ENCODE measurements around the gene POMGNT2. TPM values are rescaled to one million over a fixed set of nuclear protein-coding genes. Genes with fewer than 3 reads are reported as not detected.

The POMGNT2 gene
- total and polyA plus RNA-seq, 2 experiments from 2014 or later = 10.7 to 26.1 TPM

DNA sequence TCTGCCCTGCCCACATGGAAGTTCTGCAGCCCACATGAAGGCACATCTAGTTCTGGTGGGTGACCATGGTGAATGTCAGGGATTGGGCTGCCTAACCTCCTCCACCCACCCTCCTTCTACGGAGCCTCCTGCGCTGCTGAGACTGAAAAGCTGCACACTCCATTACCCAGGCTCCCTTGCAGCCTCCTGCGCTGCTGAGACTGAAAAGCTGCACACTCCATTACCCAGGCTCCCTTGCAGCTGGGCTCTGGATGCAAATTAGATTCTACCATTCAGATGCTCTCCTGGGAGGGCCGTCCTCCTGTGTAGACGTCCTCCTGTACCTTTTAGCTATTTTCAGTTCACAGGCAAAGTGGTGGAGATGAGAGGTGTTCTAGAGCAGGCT lies 32.1 kb downstream of the POMGNT2 start:
- Mint-ChIP-seq H3K4me3 (no peak overlapping the region), H3K4me1 (no peaks in the 10 kb centered on the region), H3K27ac (no peak overlapping the region), H3K9me3 (peaks cover 5% of the 10 kb centered on the region; the same call in 2 of the 3 replicates), H3K36me3 (ENCODE audit: low read depth) (peaks cover 6% of the 10 kb centered on the region), H3K27me3 (ENCODE audit: insufficient read depth, low read depth, poor library complexity) (peaks cover 4% of the 10 kb centered on the region)
- Histone ChIP-seq H3K27ac (ENCODE audit: low read depth) (no peak overlapping the region), H3K36me3 (ENCODE audit: insufficient read depth) (no peaks in the 10 kb centered on the region), H3K4me2 (no peak overlapping the region), H3K4me1 (ENCODE audit: insufficient read depth) (no peaks in the 10 kb centered on the region), H3K79me2 (replicated peaks; ENCODE audit: insufficient read depth) (no peaks in the 10 kb centered on the region), H3K27me3 (ENCODE audit: insufficient read depth) (no peaks in the 10 kb centered on the region), H3K4me3 (no peak overlapping the region), H3K9me2 (ENCODE audit: insufficient read depth) (peaks cover 6% of the 10 kb centered on the region; the same call in 1 of the 2 replicates), H4K20me1 (replicated peaks; ENCODE audit: insufficient read depth) (no peaks in the 10 kb centered on the region), H3F3A (replicated peaks; ENCODE audit: low read depth) (no peaks in the 10 kb centered on the region), H2AFZ (no peak overlapping the region)
- DNase-seq (ENCODE audit: low spot score) (no peak), ATAC-seq (no peak)
- no peak for TF ChIP-seq ZNF114 (CRISPR knock-in tag; IDR thresholded peaks at IDR 0.05)
- no peak for TF ChIP-seq EZH2phosphoT487 (IDR thresholded peaks at IDR 0.05; ENCODE audit: unreplicated experiment)
- TF ChIP-seq JUNB (IDR thresholded peaks at IDR 0.05; ENCODE audit: unreplicated experiment) = no peak
- no peak for TF ChIP-seq CREB1 (CRISPR knock-in tag; IDR thresholded peaks at IDR 0.05; ENCODE audit: low read depth)
- no peak for TF ChIP-seq ZNF331 (CRISPR knock-in tag; IDR thresholded peaks at IDR 0.05; ENCODE audit: low read depth)
- TF ChIP-seq, protein P1, sequence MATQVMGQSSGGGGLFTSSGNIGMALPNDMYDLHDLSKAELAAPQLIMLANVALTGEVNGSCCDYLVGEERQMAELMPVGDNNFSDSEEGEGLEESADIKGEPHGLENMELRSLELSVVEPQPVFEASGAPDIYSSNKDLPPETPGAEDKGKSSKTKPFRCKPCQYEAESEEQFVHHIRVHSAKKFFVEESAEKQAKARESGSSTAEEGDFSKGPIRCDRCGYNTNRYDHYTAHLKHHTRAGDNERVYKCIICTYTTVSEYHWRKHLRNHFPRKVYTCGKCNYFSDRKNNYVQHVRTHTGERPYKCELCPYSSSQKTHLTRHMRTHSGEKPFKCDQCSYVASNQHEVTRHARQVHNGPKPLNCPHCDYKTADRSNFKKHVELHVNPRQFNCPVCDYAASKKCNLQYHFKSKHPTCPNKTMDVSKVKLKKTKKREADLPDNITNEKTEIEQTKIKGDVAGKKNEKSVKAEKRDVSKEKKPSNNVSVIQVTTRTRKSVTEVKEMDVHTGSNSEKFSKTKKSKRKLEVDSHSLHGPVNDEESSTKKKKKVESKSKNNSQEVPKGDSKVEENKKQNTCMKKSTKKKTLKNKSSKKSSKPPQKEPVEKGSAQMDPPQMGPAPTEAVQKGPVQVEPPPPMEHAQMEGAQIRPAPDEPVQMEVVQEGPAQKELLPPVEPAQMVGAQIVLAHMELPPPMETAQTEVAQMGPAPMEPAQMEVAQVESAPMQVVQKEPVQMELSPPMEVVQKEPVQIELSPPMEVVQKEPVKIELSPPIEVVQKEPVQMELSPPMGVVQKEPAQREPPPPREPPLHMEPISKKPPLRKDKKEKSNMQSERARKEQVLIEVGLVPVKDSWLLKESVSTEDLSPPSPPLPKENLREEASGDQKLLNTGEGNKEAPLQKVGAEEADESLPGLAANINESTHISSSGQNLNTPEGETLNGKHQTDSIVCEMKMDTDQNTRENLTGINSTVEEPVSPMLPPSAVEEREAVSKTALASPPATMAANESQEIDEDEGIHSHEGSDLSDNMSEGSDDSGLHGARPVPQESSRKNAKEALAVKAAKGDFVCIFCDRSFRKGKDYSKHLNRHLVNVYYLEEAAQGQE (IDR thresholded peaks at IDR 0.05; ENCODE audit: unreplicated experiment) = no peak
- no peak for TF ChIP-seq ZNF462 (CRISPR knock-in tag; IDR thresholded peaks at IDR 0.05)
- TF ChIP-seq, protein P2, sequence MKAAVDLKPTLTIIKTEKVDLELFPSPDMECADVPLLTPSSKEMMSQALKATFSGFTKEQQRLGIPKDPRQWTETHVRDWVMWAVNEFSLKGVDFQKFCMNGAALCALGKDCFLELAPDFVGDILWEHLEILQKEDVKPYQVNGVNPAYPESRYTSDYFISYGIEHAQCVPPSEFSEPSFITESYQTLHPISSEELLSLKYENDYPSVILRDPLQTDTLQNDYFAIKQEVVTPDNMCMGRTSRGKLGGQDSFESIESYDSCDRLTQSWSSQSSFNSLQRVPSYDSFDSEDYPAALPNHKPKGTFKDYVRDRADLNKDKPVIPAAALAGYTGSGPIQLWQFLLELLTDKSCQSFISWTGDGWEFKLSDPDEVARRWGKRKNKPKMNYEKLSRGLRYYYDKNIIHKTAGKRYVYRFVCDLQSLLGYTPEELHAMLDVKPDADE (IDR thresholded peaks at IDR 0.05) = no peak
- no peak for TF ChIP-seq EZH2 (IDR thresholded peaks at IDR 0.05; ENCODE audit: low read depth, unreplicated experiment)
- no peak for TF ChIP-seq POLR2AphosphoS5 (IDR thresholded peaks at IDR 0.05; ENCODE audit: low read depth)
